ENCODE data around the gene SLC26A3. TPM values are rescaled to one million over a fixed set of nuclear protein-coding genes. Genes with fewer than 3 reads are reported as not detected.

The SLC26A3 gene
- total RNA-seq, 1 donor from 2014 or later, result not detected

DNA sequence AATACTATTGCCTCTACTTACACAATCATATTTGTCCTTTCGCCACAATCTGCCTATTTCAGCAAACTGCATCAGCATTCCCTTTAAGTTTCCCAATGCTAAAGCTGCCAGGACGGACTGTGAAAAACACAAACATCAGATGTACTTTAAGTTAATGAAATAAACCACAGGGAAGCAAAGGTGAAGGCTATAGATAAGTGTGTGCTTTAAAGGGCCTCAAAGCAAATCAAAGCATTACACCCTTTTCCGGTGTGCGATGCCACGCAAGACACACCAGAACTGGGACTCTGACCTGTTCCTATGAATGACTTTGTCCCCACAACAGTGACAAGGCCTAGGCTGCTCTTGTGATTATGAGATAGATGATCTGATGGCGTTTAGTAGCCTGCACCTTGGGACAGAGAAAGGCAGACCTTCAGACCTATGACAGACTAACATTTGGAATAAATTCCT lies 23.4 kb downstream of the SLC26A3 start:
- TF ChIP-seq, protein P1, sequence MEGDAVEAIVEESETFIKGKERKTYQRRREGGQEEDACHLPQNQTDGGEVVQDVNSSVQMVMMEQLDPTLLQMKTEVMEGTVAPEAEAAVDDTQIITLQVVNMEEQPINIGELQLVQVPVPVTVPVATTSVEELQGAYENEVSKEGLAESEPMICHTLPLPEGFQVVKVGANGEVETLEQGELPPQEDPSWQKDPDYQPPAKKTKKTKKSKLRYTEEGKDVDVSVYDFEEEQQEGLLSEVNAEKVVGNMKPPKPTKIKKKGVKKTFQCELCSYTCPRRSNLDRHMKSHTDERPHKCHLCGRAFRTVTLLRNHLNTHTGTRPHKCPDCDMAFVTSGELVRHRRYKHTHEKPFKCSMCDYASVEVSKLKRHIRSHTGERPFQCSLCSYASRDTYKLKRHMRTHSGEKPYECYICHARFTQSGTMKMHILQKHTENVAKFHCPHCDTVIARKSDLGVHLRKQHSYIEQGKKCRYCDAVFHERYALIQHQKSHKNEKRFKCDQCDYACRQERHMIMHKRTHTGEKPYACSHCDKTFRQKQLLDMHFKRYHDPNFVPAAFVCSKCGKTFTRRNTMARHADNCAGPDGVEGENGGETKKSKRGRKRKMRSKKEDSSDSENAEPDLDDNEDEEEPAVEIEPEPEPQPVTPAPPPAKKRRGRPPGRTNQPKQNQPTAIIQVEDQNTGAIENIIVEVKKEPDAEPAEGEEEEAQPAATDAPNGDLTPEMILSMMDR (IDR thresholded peaks at IDR 0.05; ENCODE audit: unreplicated experiment), result no peak

DNA sequence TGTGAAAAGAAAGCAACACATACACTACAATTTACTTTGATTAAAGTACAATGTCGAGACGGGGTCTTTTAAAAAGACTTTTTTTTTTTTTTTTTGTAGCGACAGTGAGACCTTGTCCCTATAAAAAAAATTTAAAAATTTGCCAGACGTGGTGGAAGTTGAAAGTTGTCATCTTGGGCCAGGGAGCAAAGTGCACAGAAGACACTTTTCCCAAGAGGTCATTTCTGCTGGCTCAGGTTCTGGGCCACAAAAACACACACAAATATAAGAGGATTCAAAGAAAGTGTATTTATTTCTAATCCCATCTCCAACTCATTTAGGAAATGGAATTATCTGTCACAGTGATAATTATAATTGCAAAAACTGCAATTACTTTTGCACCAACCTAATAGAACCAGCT lies 24.7 kb downstream of the SLC26A3 start:
- H3K36me3 Mint-ChIP-seq, result no peaks in the 10 kb centered on the region
- DNase-seq (ENCODE audit: low spot score in 2 of 2, unreplicated experiment in 2 of 2), result no peak
- H3K9me3 Mint-ChIP-seq, result peaks cover 5% of the 10 kb centered on the region
- no peak overlapping the region for H3K4me3 Mint-ChIP-seq
- H3K27me3 Mint-ChIP-seq (ENCODE audit: low read depth), result peaks cover 16% of the 10 kb centered on the region
- TF ChIP-seq, protein P1 (IDR thresholded peaks at IDR 0.05; ENCODE audit: unreplicated experiment), result no peak
- H3K27ac Mint-ChIP-seq, result no peak overlapping the region
- peaks cover 6% of the 10 kb centered on the region for H3K4me1 Mint-ChIP-seq

More for the DNA sequence above, 23.4 kb downstream of the SLC26A3 start:
- peaks cover 6% of the 10 kb centered on the region for H3K4me1 Mint-ChIP-seq
- peaks cover 5% of the 10 kb centered on the region for H3K9me3 Mint-ChIP-seq
- H3K27me3 Mint-ChIP-seq (ENCODE audit: low read depth), result peaks cover 7% of the 10 kb centered on the region
- H3K36me3 Mint-ChIP-seq, result no peaks in the 10 kb centered on the region
- H3K27ac Mint-ChIP-seq, result no peak overlapping the region
- no peak overlapping the region for H3K4me3 Mint-ChIP-seq
- no peak for DNase-seq (ENCODE audit: low spot score in 2 of 2, unreplicated experiment in 2 of 2)

GRCh38 chr7:107777702-107778101 lies 25.3 kb downstream of the SLC26A3 start:
- TF ChIP-seq, protein P1 (IDR thresholded peaks at IDR 0.05; ENCODE audit: unreplicated experiment), result no peak
- H3K27ac Mint-ChIP-seq, result no peak overlapping the region
- H3K36me3 Mint-ChIP-seq, result no peaks in the 10 kb centered on the region
- H3K9me3 Mint-ChIP-seq, result peaks cover 5% of the 10 kb centered on the region
- no peak for DNase-seq (ENCODE audit: low spot score in 2 of 2, unreplicated experiment in 2 of 2)
- peaks cover 7% of the 10 kb centered on the region for H3K4me1 Mint-ChIP-seq
- peaks cover 18% of the 10 kb centered on the region for H3K27me3 Mint-ChIP-seq (ENCODE audit: low read depth)
- H3K4me3 Mint-ChIP-seq, result no peak overlapping the region

- Mint-ChIP-seq H3K4me1 (peaks cover 1% of the 10 kb centered on the region), H3K9me3 (peaks cover 5% of the 10 kb centered on the region), H3K4me3 (no peak overlapping the region), H3K36me3 (no peaks in the 10 kb centered on the region), H3K27ac (no peak overlapping the region), H3K27me3 (ENCODE audit: low read depth) (peaks cover 49% of the 10 kb centered on the region)
- no peak for DNase-seq (ENCODE audit: low spot score in 2 of 2, unreplicated experiment in 2 of 2)
- TF ChIP-seq, protein P1 (IDR thresholded peaks at IDR 0.05; ENCODE audit: unreplicated experiment), result no peak
Measured at GRCh38 chr7:107773027-107773426, 30.0 kb downstream of the SLC26A3 start.

GRCh38 chr7:107768263-107768662 lies 34.8 kb downstream of the SLC26A3 start:
- TF ChIP-seq, protein P1 (IDR thresholded peaks at IDR 0.05; ENCODE audit: unreplicated experiment), result no peak
- Mint-ChIP-seq H3K4me3 (no peak overlapping the region), H3K4me1 (peaks cover 1% of the 10 kb centered on the region), H3K36me3 (no peaks in the 10 kb centered on the region), H3K27ac (no peak overlapping the region), H3K9me3 (no peaks in the 10 kb centered on the region), H3K27me3 (ENCODE audit: low read depth) (peaks cover 33% of the 10 kb centered on the region)
- DNase-seq (ENCODE audit: low spot score in 2 of 2, unreplicated experiment in 2 of 2), result no peak

DNA sequence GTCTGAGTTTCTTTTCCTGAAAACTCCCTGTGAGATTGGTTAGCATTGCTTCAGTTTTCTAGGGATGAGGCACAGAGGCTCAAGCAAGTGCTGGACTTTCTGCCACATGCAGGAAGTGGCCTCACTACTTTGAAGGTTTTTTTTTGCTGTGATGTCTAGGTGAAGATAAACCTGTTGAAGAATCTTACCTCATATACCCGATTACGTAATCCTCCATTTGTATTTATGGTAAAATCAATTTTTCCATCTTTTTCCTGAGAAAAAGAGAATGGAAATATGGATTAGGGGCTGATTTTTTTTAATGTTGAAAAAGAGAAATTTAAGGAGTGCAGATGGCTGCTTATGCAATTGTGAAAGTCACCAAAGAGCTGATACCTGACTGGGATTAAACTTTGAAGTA lies 35.6 kb downstream of the SLC26A3 start:
- Mint-ChIP-seq H3K4me3 (no peak overlapping the region), H3K36me3 (no peaks in the 10 kb centered on the region), H3K27ac (no peak overlapping the region), H3K9me3 (no peaks in the 10 kb centered on the region), H3K27me3 (ENCODE audit: low read depth) (peaks cover 28% of the 10 kb centered on the region), H3K4me1 (no peaks in the 10 kb centered on the region)
- DNase-seq (ENCODE audit: low spot score in 2 of 2, unreplicated experiment in 2 of 2), result no peak
- TF ChIP-seq, protein P1 (IDR thresholded peaks at IDR 0.05; ENCODE audit: unreplicated experiment), result no peak
